ENCODE measurements around the gene SKI.

Gene SKI

DNA sequence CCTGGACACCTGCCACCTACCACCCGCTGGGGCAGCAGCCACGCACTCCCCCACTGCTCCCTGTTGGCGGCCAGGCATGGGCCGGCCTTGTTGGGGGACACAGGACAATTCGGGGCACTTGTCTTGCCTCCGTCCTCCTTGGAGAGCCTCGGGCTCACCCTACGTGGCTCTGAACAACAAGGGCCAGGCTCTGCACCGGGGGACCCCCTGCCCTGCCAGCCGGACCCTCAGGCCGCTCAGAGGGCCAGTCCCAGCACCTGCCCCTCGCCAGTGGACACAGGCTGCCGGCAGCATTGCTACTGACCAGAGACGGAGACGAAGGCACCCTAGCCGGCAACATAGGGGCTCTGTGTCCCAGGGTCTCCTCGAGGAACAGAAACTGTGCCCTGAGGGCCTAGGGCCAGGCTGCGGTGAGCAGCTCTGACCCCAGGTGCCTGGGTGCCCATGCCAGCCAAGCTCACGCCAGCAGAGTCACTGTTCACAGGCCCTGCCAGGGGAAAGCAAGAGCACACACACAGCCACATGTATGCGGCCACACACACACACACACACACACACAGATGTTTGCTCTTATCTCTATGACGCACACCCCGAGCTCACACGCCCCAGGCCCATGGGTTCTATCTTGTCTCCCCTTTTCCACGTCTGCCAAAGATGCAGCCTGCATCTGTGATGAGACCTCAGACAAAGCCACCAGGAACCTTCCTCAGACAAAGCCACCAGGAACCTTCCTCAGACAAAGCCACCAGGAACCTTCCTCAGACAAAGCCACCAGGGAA lies 117.4 kb downstream of the SKI start:
- DNase-seq, result no peak

GRCh38 chr1:2346691-2347408 lies 118.7 kb downstream of the SKI start:
- no peak for DNase-seq

- DNase-seq, result no peak
These were observed 119.3 kb downstream of the SKI start for GRCh38 chr1:2347409-2347785.

GRCh38 chr1:2347896-2348295 lies 119.8 kb downstream of the SKI start:
- DNase-seq, result no peak

- DNase-seq, result no peak
These were observed 120.5 kb downstream of the SKI start for GRCh38 chr1:2348346-2349325.

DNA sequence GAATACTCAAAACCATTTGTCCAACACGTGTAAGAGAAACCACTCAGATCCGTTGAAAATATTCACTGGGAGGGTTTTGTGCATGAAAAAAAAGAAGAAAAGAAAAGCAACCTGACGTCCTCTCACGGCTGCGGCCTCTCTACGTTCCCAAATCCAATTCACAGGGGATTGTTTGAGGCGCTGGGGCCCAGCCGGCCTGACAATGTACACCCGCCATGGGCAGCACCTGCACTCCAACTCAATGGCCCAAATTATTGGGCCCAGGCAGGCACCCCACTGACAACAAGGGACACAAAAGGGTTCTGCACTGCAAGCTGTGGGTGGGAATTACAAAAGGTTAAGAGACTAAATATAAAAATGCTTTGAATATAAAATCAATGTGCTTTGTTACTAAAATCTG lies 121.7 kb downstream of the SKI start:
- DNase-seq, result no peak

- no peak for DNase-seq
These were observed 122.4 kb downstream of the SKI start for GRCh38 chr1:2350501-2350900.

GRCh38 chr1:2350911-2351655 lies 123.0 kb downstream of the SKI start:
- no peak for DNase-seq

DNA sequence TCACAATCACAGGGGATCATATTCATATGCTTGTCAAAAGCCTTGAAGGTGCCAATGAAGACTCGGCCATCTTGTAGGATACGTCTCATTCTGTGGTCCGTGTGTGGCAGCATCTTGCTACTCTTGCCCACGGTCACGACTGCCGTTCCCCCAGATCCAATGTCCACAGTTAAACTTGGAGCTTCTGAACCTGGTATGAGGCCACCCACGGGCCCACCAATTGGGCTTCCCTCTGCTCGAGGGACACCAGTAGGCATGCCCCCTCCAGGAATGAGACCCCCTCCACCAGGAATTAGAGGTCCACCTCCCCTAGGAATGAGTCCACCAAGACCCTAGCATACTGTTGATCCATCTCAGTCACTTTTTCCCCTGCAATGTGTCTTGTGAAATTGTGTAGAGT lies 123.6 kb downstream of the SKI start:
- no peak for DNase-seq

- DNase-seq, result no peak
These were observed 124.3 kb downstream of the SKI start for GRCh38 chr1:2352341-2352896.

DNA sequence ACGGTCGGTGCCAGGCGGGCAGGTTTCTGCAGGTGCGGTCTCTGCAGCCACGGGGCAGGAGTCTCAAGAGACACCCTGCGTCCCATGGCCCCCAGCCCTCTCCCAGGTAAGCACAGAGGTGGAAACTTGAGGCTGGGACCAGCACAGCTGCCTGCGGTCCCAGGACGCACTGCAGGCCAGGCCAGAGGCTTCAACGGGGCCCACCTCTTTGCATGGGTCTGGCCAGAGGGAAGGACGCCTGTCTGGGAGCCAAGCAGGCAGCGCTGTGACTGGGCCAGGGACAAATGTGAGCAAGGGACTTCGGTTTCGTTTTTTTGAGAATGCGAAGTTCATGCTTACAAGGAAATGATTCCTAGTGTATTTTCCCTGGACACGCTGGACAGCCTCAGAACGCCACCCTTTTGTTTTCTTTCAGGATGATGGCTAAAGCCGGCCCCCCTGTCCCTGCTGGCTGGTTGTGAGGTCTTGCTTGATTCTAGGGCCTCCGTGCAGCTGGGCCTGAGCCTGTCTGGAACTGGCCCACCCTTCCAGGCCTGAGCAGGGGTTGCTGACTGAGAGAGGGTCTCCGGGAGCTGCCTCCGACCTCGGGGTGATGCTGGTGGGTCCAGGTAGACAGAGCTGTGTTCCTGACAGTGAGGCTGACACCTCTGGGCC lies 124.9 kb downstream of the SKI start:
- DNase-seq, result no peak

DNA sequence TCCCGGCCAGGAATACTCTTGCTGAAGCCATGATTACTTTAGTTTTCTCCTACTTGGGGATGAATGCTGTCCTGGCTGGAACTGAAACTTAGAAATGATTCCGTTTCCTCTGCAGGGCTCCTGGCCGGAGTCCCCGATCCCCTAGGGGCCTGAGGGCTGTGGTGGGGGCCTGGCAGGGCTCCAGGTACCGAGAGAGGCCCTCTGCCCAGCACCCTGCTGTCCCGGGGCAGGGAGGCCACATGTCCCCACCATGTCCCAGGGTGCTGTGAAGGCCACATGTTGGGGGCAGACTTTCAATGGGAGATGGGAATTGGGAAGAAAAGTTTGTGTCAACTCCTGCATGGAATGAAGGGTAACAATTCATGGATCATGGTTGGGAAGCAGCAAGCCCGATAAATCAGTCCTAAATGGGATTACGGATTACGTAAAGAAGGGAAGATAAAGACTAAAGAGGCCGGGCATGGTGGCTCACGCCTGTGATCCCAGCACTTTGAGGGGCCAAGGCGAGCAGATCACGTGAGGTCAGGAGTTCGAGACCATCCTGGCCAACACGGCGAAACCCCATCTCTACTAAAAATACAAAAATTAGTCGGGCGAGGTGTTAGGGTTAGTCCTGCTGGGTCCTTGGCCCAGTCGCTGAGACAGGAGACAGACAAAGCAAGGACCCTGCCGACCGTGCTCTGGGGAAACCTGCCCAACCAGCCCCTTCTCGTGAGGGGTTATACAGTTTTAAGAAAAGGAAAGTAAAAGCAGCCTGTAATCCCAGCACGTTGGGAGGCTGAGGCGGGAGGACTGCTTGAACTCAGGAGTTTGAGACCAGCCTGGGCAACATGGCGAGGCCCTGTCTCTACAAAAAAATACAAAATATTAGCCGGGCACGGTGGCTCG lies 125.7 kb downstream of the SKI start:
- no peak for DNase-seq

DNA sequence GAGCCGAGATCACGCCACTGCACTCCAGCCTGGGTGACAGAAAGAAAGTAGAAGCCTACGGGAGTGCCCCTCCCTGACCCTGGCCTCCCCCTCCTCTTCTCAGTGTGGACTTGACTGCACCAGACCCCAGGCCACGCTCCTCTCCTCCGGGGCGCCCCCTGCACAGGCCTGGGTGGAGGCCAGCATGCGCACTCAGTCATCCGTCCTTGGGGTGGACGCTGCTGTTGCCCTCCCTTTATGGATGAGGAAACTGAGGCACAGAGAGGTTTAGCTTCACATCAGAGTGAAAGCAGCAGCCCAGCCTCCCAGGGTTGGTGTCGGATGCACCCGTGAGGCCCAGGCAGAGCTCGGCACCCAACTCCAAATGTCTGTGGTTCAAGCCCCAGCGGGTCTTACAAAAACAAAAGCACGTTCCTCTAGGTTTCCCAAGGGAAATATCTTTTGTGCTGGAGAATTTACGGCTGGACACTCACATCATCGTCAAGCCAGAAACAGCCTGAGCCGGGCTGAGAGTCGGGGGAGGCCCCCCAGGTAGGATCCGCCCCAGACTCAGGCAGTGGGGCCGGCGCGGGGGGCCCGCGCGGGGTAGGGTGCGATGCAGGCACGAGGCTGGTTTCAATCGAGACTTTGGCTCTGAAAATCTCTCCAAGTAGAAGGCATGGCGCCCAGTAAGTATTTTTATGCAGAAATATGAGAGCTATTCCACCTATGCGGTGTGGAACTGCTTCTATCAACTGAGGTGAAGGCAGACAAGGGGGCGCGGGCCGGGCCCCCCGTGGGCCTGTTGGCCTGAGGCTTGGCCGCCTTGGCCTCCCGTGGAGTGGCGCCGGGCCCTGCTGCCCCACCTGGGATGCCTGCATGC lies 126.6 kb downstream of the SKI start:
- DNase-seq, result no peak

DNA sequence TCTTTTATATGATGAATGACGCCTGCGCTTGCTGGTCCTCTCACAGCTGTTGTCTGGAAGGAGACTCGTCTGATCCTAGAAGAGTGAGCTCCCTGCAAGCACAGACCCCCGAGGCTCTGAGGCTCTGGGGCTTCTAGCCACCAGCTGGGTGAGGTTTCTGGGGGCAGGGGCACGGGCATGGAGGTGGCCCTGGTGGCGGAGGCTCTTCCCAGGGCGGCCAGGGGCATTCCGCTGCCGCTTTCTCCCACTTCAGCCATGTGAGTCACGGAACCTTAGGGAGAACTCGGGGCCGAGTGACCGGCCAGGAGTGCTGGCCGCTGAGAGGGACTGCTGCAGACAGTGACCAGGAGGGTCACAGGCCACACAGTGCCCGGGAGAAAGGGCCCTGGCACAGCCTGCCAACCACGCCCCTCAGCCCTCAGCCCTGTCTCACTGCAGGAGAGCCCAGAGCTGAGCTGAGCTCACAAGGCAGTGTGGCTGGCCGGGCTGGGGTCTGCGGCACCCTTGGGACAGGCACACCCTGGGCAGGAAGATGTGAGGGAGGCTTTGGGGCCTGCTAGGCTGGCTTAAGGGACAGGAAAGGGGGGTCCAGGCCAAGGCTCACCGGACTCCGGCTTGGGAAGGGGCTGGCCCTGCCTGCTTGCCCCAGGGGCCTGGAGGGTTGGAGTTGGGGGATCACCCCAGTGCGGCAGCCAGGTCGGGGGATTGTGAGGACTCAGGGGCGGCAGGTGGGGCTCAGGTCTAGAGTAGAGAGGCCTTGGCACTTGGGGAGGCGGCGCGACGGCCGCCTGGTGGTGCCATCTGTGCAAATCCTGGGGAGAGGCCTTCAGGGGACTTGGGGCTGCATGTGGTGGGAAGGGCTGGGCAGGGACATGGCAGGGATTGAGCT lies 127.5 kb downstream of the SKI start:
- DNase-seq, result no peak

GRCh38 chr1:2356401-2356800 lies 128.3 kb downstream of the SKI start:
- DNase-seq, result no peak

- no peak for DNase-seq
These were observed 129.1 kb downstream of the SKI start for GRCh38 chr1:2356911-2357845.

DNA sequence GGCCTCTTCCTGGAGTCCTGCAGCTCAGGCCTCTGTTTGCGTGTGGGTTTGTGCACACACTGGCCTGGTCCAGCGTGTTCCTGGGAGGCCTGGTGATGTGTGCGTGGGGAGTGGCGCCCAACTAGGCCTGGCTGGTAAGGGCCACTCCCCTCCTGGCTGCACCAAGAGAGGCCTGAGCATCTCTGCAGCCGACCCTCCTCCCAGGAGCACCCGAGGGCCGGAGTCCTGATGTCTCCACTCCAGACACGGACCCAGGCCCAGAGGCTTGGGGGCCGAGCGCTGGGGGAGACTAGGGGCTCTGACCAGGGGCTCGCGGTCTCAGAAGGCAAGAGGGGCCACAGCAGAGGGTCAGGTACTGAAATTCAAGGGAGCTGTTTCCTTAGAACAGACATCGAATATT lies 130.0 kb downstream of the SKI start:
- DNase-seq, result no peak
